Coronary artery (tissue), 2 donors: ENCODE results near the gene SDR42E2.

Experiments used
- DNase-seq: peaks from one replicate; pipeline ENCODE4 v3.0.0-alpha.2; 2017; ENCODE audit warnings: low spot score
- H3K27ac ChIP-seq, 2 donors: fragments of 200-600 bp; sonication (generic); one replicate each; pipeline ENCODE4 v1.5.1; 2016 to 2019
- H3K4me3 ChIP-seq: fragments of 200-600 bp; sonication (generic); 2 replicates; pipeline ENCODE4 v1.5.1; 2016; ENCODE audit warnings: mild to moderate bottlenecking, moderate library complexity
- CTCF ChIP-seq: fragments of 200-600 bp; sonication (generic); IDR thresholded peaks from one replicate; pipeline ENCODE4 v1.5.1; 2019; ENCODE audit warnings: antibody characterized with exemption

SDR42E2 gene

GRCh38 chr16:22174642-22175041, 12.3 kb downstream of the SDR42E2 start:
- TF ChIP-seq CTCF: no peak
- Histone ChIP-seq H3K4me3 (no peak overlapping the region), H3K27ac (no peak overlapping the region)
- no peak for DNase-seq

- DNase-seq: no peak
- Histone ChIP-seq H3K27ac (no peak overlapping the region), H3K4me3 (no peak overlapping the region)
- no peak for TF ChIP-seq CTCF
Measured at GRCh38 chr16:22177968-22178930, 15.9 kb downstream of the SDR42E2 start.

- Histone ChIP-seq H3K4me3 (no peak overlapping the region), H3K27ac (no peak overlapping the region)
- DNase-seq: no peak
- no peak for TF ChIP-seq CTCF
Measured at GRCh38 chr16:22181426-22181825, 19.1 kb downstream of the SDR42E2 start.

- Histone ChIP-seq H3K27ac (no peak overlapping the region), H3K4me3 (no peak overlapping the region)
- DNase-seq: no peak
- TF ChIP-seq CTCF: no peak
Measured at GRCh38 chr16:22181843-22182242, 19.5 kb downstream of the SDR42E2 start.

GRCh38 chr16:22183335-22183734, 21.0 kb downstream of the SDR42E2 start:
- no peak overlapping the region for H3K4me3 ChIP-seq
- TF ChIP-seq CTCF: no peak
- H3K27ac ChIP-seq: no peak overlapping the region
- DNase-seq: no peak

GRCh38 chr16:22183901-22184614, 21.8 kb downstream of the SDR42E2 start:
- no peak overlapping the region for H3K4me3 ChIP-seq
- DNase-seq: no peak
- H3K27ac ChIP-seq: no peak overlapping the region
- no peak for TF ChIP-seq CTCF
